K562 (cell line): Measurements from ENCODE around the gene NFIB. TPM values are rescaled to one million over a fixed set of nuclear protein-coding genes. Genes with fewer than 3 reads are reported as not detected.

Experiments used
- ATAC-seq: fragments of 200-7000 bp; cut with Tn5 transposase; 3 replicates; pipeline ENCODE4 v1.9.1; 2020; ENCODE audit warnings: moderate library complexity
- BruUV-seq: library from RNA; stranded (reverse); fragments of 400-500 nt; replicated peaks from 2 replicates; lab custom pipeline; 2021; lab: Mats Ljungman, UMichigan
- CTCF ChIA-PET: fragments of 300-600 bp; formaldehyde crosslinking; extraction: SDS; loops from one replicate; lab custom pipeline; 2021; ENCODE audit warnings: low intra/inter-chr PET ratio; lab: Yijun Ruan, JAX
- POLR2A ChIA-PET: fragments of 300-600, 350-650 bp; sonication (Branson Sonifier 250); formaldehyde crosslinking; extraction: SDS; loops from one replicate; lab custom pipeline; 2021; ENCODE audit warnings: antibody characterized with exemption, inconsistent platforms; lab: Yijun Ruan, JAX
- DNase-seq, 4 experiments: peaks; one replicate each; pipeline versions ENCODE4 v3.0.0 to v3.0.0-alpha.2; 2011 to 2018; ENCODE audit warnings: low spot score in 3 of 4, mixed read lengths in 3 of 4; ENCODE audit errors: extremely low read depth in 1 of 4
- FAIRE-seq: peaks from 2 replicates; lab custom pipeline; 2011; peaks lifted over from hg19 to GRCh38; lab: Jason Lieb, UNC
- H2AFZ ChIP-seq: 2 replicates; pipeline ENCODE4 v1.6.0; 2011; ENCODE audit warnings: low read depth, low read length, control low read depth, inconsistent platforms
- H3K27ac ChIP-seq: fragments of 200-600 bp; 3 replicates; pipeline ENCODE4 v1.8.0; 2011; ENCODE audit warnings: low read depth, mild to moderate bottlenecking, control low read depth, inconsistent platforms, low read length, moderate library complexity, mixed read lengths; ENCODE audit errors: extremely low read depth
- H3K27me3 ChIP-seq, 2 experiments: fragments of 300-600 bp in 1 of 2; 2 replicates in 1 of 2; 3 replicates in 1 of 2; pipeline versions ENCODE4 v1.6.0 to v1.8.0; 2011; ENCODE audit warnings: inconsistent platforms in 2 of 2, low read length in 2 of 2, mild to moderate bottlenecking in 1 of 2, mixed read lengths in 1 of 2, moderate library complexity in 1 of 2; ENCODE audit not compliant: control insufficient read depth in 2 of 2, insufficient read depth in 2 of 2
- H3K36me3 ChIP-seq: fragments of 300-600 bp; 3 replicates; pipeline ENCODE4 v1.8.0; 2011; ENCODE audit warnings: mild to moderate bottlenecking, low read length, inconsistent platforms; ENCODE audit not compliant: control insufficient read depth, insufficient read depth
- H3K4me1 ChIP-seq, 2 experiments: fragments of 200-600 bp in 1 of 2; replicated peaks in 1 of 2; 2 replicates in 1 of 2; 3 replicates in 1 of 2; pipeline versions ENCODE4 v1.5.1 to v1.8.0; 2011; ENCODE audit warnings: inconsistent platforms in 2 of 2, low read length in 2 of 2, mild to moderate bottlenecking in 1 of 2, mixed read lengths in 1 of 2, moderate library complexity in 1 of 2; ENCODE audit not compliant: control insufficient read depth in 2 of 2, insufficient read depth in 2 of 2
- H3K4me2 ChIP-seq: 2 replicates; pipeline ENCODE4 v1.6.1; 2011; ENCODE audit warnings: low read length, control low read depth, inconsistent platforms, mixed read lengths; ENCODE audit not compliant: insufficient read depth
- H3K4me3 ChIP-seq: fragments of 200-600 bp; sonication (generic), shearing (Covaris generic); 2 replicates; pipeline ENCODE4 v1.5.1; 2016; ENCODE audit warnings: control low read depth, inconsistent platforms
- H3K79me2 ChIP-seq: fragments of 200-600 bp; 3 replicates; pipeline ENCODE4 v1.8.0; 2011; ENCODE audit warnings: low read length, inconsistent platforms; ENCODE audit not compliant: control insufficient read depth, insufficient read depth
- H3K9ac ChIP-seq, 2 experiments: 2 replicates each; pipeline versions ENCODE4 v1.6.0 to v1.6.1; 2011; ENCODE audit warnings: low read depth in 2 of 2, low read length in 2 of 2, control low read depth in 1 of 2, inconsistent platforms in 1 of 2, mild to moderate bottlenecking in 1 of 2, mixed read lengths in 1 of 2; ENCODE audit not compliant: insufficient read depth in 1 of 2
- H3K9me1 ChIP-seq: one replicate; pipeline ENCODE4 v1.6.0; 2011; ENCODE audit warnings: inconsistent platforms, mild to moderate bottlenecking, low read length, moderate library complexity; ENCODE audit not compliant: control insufficient read depth, insufficient read depth
- H3K9me3 ChIP-seq: replicated peaks from 2 replicates; pipeline ENCODE4 v1.5.1; 2011; ENCODE audit warnings: low read depth, low read length, inconsistent platforms; ENCODE audit not compliant: control insufficient read depth, insufficient read depth
- H4K20me1 ChIP-seq: replicated peaks from 2 replicates; pipeline ENCODE4 v1.6.1; 2011; ENCODE audit warnings: low read length, inconsistent platforms, mixed read lengths; ENCODE audit not compliant: control insufficient read depth, insufficient read depth
- CBX2 ChIP-seq: fragments of 200-600 bp; sonication (generic); IDR thresholded peaks from one replicate; pipeline ENCODE4 v1.6.1; 2012; ENCODE audit warnings: mild to moderate bottlenecking, low read length, inconsistent platforms; ENCODE audit not compliant: insufficient read depth, poor library complexity, severe bottlenecking
- DEAF1 ChIP-seq: fragments of 450-650 bp; formaldehyde crosslinking; IDR thresholded peaks from 2 replicates; pipeline ENCODE4 v1.4.0; 2020; ENCODE audit warnings: mild to moderate bottlenecking, moderate library complexity
- HDGF ChIP-seq: fragments of 450-650 bp; IDR thresholded peaks from 2 replicates; pipeline ENCODE4 v1.6.1; 2016
- MNT ChIP-seq, 2 experiments: fragments of 450-650 bp; conservative IDR thresholded peaks; 2 replicates each; pipeline ENCODE4 v1.6.1; 2017; ENCODE audit warnings: mild to moderate bottlenecking in 2 of 2, moderate library complexity in 2 of 2
- XRCC5 ChIP-seq: fragments of 200-400 bp; formaldehyde crosslinking; IDR thresholded peaks from 2 replicates; pipeline ENCODE4 v1.6.1; 2017; ENCODE audit warnings: low read depth, mild to moderate bottlenecking, low read length
- ZBTB17 ChIP-seq: fragments of 450-650 bp; formaldehyde crosslinking; IDR thresholded peaks from 2 replicates; pipeline ENCODE4 v1.4.0; 2020; ENCODE audit warnings: mild to moderate bottlenecking
- ZNF274 ChIP-seq: IDR thresholded peaks from 2 replicates; pipeline ENCODE4 v1.6.1; 2011; ENCODE audit warnings: low read depth, mild to moderate bottlenecking, low read length, moderate library complexity, borderline replicate concordance
- ZNF347 ChIP-seq: fragments of 450-650 bp; formaldehyde crosslinking; IDR thresholded peaks from 2 replicates; pipeline ENCODE4 v1.4.0; 2020; ENCODE audit warnings: low read depth, mild to moderate bottlenecking, moderate library complexity
- WGBS: fragments of 100-300 bp; shearing (Covaris generic); methylation state at CpG from one replicate; pipeline ENCODE4 v1.1.6; 2016; ENCODE audit warnings: low coverage, mixed read lengths; ENCODE audit not compliant: insufficient coverage; ENCODE audit errors: missing lambda C conversion rate; 5-methylcytosine and 5-hydroxymethylcytosine counted together
- in situ Hi-C: fragments of 300-500 bp; cut with MboI; formaldehyde crosslinking; loops from 4 replicates; pipeline ENCODE4 v1.15.0; 2018; ENCODE audit warnings: inconsistent platforms, mixed read lengths
- intact Hi-C: fragments of 100-400 bp; cut with micrococcal nuclease; formaldehyde crosslinking; loops from 2 replicates; pipeline ENCODE4 v1.14.2; 2022
- polyA plus RNA-seq, 8 experiments: library from polyadenylated mRNA; depleted of rRNA in 4 of 8; stranded (reverse) in 5 of 8; unstranded in 3 of 8; fragments of >200 nt; fragmentation: Nextera tagmentation in 2 of 8; fragmentation: Illumina TruSeq in 1 of 8; extraction: Ambion mirVana in 2 of 8; extraction: Trizol in 1 of 8; gene quantifications; 2 replicates each; pipeline versions ENCODE4 v1.2.1 to v1.2.3, GENCODE V29; 2011 to 2014; ENCODE audit warnings: inconsistent platforms in 1 of 8, missing spikeins in 1 of 8
- total RNA-seq, 7 experiments: library from RNA; depleted of rRNA in 6 of 7; stranded (reverse); fragments of >200 nt in 6 of 7; fragmentation: Illumina TruSeq in 2 of 7; extraction: Trizol in 2 of 7; gene quantifications; 2 replicates each; pipeline versions ENCODE4 v1.2.1 to v1.2.3, GENCODE V29; 2011 to 2021; ENCODE audit warnings: low replicate concordance in 1 of 7
- TF ChIP-seq, protein P1 (sequence below): sonication (generic); formaldehyde crosslinking; IDR thresholded peaks from 2 replicates; pipeline ENCODE4 v1.8.0; 2022; ENCODE audit warnings: mild to moderate bottlenecking, missing genetic modification reagents
- TF ChIP-seq, protein P2 (sequence below): fragments of 250-450 bp; sonication (Bioruptor Pico); IDR thresholded peaks from 2 replicates; pipeline ENCODE4 v1.5.0; 2021
- TF ChIP-seq, protein P3 (sequence below): sonication (generic); formaldehyde crosslinking; IDR thresholded peaks from 2 replicates; pipeline ENCODE4 v1.8.0; 2023; ENCODE audit warnings: mild to moderate bottlenecking, missing genetic modification reagents

Gene NFIB
- total and polyA plus RNA-seq, 9 of the 15 experiments (the other 6 are each of a cell fraction or from before 2014, with no cell fraction given), result 1.2 to 3.3 (median 1.9) TPM

DNA sequence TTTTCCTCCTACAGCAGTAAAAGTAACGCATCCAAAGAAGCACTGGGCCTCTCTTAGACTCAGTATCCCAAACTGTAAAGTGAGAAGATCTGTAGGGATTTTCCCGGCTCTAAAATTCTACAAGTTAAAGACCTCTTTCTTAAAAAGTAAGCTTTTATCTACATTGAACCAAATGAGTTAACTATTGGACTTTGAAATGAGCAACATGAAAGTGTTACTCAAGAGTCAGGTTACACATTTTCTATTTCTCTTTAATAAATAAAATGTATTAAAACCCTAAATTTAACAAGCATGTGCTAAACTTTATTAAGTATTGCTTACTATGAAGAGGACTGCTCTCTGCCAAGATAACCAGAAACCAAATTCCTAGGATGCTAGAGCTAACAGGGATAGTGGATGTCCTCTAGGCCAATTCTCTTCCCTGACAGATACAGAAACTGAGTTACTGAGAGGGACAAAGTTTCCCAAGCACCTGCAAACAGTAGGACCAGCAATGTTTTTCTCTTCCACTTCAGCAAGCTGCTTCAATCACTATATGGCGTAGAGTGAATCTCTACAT lies 21.7 kb downstream of the NFIB start:
- Histone ChIP-seq H3K9me1 (no peaks in the 10 kb centered on the region), H4K20me1 (no peaks in the 10 kb centered on the region), H3K36me3 (no peaks in the 10 kb centered on the region), H3K27ac (no peak overlapping the region), H3K9me3 (no peaks in the 10 kb centered on the region), H2AFZ (no peak overlapping the region), H3K4me3 (no peak overlapping the region), H3K4me2 (no peak overlapping the region), H3K27me3 (no peaks in the 10 kb centered on the region), H3K9ac (no peak overlapping the region), H3K79me2 (no peaks in the 10 kb centered on the region), H3K4me1 (no peaks in the 10 kb centered on the region)
- in situ Hi-C loops (no loop called here), intact Hi-C loops (no loop called here)
- WGBS, result 48% methylated on average over 3 of the region's 3 CpGs
- TF ChIP-seq HDGF (no peak), XRCC5 (no peak), DEAF1 (CRISPR knock-in tag) (no peak), ZBTB17 (CRISPR knock-in tag) (no peak), CBX2 (no peak), ZNF347 (CRISPR knock-in tag) (no peak), ZNF274 (no peak), MNT (conservative IDR thresholded peaks at IDR 0.05) (no peak)
- TF ChIP-seq, protein P1, sequence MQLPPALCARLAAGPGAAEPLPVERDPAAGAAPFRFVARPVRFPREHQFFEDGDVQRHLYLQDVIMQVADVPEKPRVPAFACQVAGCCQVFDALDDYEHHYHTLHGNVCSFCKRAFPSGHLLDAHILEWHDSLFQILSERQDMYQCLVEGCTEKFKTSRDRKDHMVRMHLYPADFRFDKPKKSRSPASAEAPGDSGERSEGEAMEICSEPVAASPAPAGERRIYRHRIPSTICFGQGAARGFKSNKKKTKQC (CRISPR knock-in tag), result no peak
- TF ChIP-seq, protein P2, sequence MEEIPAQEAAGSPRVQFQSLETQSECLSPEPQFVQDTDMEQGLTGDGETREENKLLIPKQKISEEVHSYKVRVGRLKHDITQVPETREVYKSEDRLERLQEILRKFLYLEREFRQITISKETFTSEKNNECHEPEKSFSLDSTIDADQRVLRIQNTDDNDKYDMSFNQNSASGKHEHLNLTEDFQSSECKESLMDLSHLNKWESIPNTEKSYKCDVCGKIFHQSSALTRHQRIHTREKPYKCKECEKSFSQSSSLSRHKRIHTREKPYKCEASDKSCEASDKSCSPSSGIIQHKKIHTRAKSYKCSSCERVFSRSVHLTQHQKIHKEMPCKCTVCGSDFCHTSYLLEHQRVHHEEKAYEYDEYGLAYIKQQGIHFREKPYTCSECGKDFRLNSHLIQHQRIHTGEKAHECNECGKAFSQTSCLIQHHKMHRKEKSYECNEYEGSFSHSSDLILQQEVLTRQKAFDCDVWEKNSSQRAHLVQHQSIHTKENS (CRISPR knock-in tag), result no peak
- TF ChIP-seq, protein P3, sequence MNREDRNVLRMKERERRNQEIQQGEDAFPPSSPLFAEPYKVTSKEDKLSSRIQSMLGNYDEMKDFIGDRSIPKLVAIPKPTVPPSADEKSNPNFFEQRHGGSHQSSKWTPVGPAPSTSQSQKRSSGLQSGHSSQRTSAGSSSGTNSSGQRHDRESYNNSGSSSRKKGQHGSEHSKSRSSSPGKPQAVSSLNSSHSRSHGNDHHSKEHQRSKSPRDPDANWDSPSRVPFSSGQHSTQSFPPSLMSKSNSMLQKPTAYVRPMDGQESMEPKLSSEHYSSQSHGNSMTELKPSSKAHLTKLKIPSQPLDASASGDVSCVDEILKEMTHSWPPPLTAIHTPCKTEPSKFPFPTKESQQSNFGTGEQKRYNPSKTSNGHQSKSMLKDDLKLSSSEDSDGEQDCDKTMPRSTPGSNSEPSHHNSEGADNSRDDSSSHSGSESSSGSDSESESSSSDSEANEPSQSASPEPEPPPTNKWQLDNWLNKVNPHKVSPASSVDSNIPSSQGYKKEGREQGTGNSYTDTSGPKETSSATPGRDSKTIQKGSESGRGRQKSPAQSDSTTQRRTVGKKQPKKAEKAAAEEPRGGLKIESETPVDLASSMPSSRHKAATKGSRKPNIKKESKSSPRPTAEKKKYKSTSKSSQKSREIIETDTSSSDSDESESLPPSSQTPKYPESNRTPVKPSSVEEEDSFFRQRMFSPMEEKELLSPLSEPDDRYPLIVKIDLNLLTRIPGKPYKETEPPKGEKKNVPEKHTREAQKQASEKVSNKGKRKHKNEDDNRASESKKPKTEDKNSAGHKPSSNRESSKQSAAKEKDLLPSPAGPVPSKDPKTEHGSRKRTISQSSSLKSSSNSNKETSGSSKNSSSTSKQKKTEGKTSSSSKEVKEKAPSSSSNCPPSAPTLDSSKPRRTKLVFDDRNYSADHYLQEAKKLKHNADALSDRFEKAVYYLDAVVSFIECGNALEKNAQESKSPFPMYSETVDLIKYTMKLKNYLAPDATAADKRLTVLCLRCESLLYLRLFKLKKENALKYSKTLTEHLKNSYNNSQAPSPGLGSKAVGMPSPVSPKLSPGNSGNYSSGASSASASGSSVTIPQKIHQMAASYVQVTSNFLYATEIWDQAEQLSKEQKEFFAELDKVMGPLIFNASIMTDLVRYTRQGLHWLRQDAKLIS (CRISPR knock-in tag), result no peak
- ChIA-PET POLR2A (no interaction called here), CTCF (no interaction called here)
- FAIRE-seq (no peak), DNase-seq (no peak), ATAC-seq (no peak)
- BruUV-seq, result no TSS peak
